GM12872 (cell line): ENCODE results near the gene HCN4.

Source experiments
- CTCF ChIP-seq: IDR thresholded peaks from 3 replicates; pipeline ENCODE4 v1.5.1; 2011; ENCODE audit warnings: low read depth, mild to moderate bottlenecking, low read length, moderate library complexity; ENCODE audit not compliant: insufficient read depth

Gene HCN4

GRCh38 chr15:73386238-73386637, 17.5 kb upstream of the HCN4 start:
- no peak for TF ChIP-seq CTCF

- no peak for TF ChIP-seq CTCF
Measured at GRCh38 chr15:73385205-73385604, 16.4 kb upstream of the HCN4 start.

GRCh38 chr15:73383310-73384189, 14.8 kb upstream of the HCN4 start:
- no peak for TF ChIP-seq CTCF

GRCh38 chr15:73382115-73382514, 13.4 kb upstream of the HCN4 start:
- no peak for TF ChIP-seq CTCF

- no peak for TF ChIP-seq CTCF
Measured at GRCh38 chr15:73380661-73381060, 11.9 kb upstream of the HCN4 start.

- no peak for TF ChIP-seq CTCF
Measured at GRCh38 chr15:73378089-73378488, 9.3 kb upstream of the HCN4 start.

GRCh38 chr15:73375755-73376305, 7.1 kb upstream of the HCN4 start:
- TF ChIP-seq CTCF, result no peak
